Islet of Langerhans (tissue), 1 donor: ENCODE data around the gene SPINT2.
"Not testable (repeated sequence)": the region's sequence is repeated elsewhere in the genome, so short reads cannot be mapped to it uniquely, and the experiment has no call there.

Experiments used
- FAIRE-seq: peaks from one replicate; lab custom pipeline; 2011; peaks lifted over from hg19 to GRCh38; lab: Jason Lieb, UNC

SPINT2 gene

GRCh38 chr19:38321646-38322196 lies 57.3 kb downstream of the SPINT2 start:
- no peak for FAIRE-seq

DNA sequence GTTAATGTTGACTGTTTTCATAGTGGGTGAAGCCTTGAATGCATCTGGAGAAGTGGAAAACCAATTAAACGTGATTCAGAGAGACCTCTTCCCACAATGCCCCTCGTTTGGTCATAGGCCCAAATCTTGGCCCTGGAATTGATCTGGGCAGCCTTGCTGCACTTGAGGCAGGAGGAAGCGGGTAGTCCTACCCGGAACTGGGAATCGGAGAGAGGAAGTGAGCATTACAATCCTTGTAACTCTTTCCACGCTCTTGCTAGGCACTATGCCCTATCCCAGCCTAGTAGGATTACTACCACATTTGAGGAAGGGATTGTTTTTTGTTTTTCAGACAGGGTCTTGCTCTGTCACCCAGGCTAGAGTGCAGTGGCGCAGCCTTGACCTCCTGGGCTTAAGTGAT lies 58.9 kb downstream of the SPINT2 start:
- FAIRE-seq: no peak

DNA sequence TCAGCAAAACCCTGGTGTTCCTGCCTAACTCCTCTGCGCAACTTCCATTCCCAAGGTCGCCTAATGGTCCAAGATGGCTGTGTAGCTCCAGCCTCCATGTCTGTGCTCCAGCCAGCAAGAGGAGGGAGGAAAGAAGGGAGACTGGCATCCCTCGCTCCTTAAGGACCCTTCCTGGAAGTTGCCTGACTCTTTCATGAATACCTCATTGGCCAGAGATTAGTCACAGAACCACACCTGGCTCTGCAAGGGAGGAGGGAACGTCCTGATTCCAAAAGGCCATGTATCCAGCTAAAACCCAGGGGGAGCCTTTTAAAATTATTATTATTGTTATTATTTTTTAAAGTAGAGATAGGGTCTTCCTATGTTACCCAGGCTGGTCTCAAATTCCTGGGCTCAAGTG lies 60.1 kb downstream of the SPINT2 start:
- FAIRE-seq: no peak

- no peak for FAIRE-seq
These were observed 62.2 kb downstream of the SPINT2 start for GRCh38 chr19:38326591-38326990.

GRCh38 chr19:38329651-38330050 lies 65.3 kb downstream of the SPINT2 start:
- no peak for FAIRE-seq

DNA sequence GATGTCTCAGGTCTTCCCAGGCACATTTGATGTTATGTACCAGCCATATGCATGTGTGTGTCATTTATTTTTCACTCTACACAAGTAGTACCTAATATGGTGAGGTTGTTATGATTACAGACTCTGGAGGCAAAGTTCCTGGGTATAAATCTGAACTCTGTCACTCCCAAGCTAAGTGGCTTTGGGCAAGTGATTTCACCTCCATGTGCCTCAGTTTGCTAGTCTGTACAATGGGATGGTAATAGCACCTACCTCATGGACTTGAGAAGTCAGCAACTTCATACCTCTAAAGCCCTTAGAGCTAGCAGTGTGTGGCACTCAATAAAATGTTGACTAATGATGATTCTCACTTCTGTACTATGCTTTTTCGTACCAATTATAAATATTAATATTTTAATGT lies 67.4 kb downstream of the SPINT2 start:
- no peak for FAIRE-seq

- no peak for FAIRE-seq
These were observed 68.9 kb downstream of the SPINT2 start for GRCh38 chr19:38333245-38333644.

DNA sequence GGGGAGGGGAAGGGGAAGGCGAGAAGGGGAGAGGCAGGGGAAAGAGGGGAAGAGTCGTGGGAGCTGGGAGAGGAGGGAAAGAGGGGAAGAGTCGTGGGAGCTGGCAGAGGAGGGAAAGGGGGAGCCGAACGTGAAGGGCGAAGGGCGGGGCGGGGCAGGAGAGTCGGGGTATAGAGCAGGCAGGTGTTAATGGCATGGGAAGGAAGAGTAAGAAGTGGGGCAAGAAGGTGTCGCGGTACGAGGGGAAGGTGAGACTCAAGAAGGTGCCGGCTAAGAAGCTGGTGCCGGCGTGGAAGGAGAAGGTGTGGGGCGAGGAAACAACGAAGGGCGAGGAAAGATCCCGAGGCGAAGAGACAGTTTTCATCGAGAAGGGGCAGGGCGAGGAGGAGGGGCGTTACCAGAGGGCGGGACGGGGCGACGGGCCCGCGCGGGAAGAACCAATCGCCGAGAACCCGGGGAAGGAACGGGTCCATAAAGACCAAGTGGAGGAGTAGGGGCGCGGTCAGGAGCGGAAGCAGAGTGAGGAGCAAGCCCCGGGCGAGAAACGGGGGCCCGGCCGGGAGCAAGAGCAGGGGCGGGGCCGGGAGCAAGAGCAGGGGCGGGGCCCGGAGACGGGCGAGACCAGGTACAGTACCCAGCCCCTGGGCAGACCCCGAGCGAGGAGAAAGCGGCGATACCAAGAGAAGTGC lies 71.7 kb downstream of the SPINT2 start:
- FAIRE-seq: no peak

DNA sequence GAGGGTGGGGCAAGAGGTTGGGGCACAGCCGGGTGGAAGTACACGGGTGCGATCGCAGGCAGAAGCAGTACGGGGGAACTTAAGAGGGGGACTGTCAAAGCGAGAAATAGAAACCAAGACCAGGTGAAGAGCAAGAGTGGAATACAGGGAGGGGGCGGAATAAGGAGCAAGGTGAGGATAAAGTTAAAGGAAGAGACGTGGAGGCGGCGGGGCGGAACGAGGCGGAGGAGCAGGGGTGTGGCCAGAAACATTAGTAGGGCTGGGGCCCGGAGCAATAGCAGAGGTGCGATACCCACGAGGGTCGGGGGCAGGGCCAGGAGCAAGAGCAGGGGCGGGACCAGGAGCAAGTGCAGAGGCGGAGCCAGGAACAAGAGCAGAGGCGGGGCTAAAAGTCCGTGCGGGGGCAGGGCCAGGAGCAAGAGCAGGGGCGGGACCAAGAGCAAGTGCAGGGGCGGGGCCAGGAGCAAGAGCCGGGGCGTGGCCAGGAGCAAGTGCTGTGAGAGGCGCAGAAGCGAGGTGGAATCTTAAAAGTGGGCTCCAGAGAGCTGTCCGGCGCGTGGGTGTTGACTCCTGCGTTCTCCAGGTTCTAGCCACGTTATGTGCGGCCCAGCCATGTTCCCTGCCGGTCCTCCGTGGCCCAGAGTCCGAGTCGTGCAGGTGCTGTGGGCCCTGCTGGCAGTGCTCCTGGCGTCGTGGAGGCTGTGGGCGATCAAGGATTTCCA lies 72.4 kb downstream of the SPINT2 start:
- FAIRE-seq: no peak

- FAIRE-seq: no peak
These were observed 72.9 kb downstream of the SPINT2 start for GRCh38 chr19:38337360-38337653.

DNA sequence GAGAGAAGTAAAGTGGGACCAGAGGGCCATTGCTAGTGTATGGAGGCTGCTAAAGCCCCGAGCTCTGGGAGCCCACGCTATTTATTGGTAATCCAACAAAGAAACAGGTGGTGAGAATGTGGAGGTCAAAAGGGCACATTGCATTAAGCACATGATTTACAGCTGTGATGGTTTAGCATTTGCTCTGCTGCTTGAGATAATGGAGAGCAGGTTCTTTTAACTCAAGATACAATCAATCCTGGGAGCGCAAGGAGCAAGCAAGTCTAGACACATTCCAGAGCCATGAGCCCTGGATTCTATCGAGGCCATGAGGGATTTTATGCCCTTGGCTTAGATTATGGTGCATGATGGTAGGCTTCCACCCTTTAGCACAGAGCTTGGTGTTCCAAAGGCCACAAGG lies 74.6 kb downstream of the SPINT2 start:
- FAIRE-seq: not testable (repeated sequence)

DNA sequence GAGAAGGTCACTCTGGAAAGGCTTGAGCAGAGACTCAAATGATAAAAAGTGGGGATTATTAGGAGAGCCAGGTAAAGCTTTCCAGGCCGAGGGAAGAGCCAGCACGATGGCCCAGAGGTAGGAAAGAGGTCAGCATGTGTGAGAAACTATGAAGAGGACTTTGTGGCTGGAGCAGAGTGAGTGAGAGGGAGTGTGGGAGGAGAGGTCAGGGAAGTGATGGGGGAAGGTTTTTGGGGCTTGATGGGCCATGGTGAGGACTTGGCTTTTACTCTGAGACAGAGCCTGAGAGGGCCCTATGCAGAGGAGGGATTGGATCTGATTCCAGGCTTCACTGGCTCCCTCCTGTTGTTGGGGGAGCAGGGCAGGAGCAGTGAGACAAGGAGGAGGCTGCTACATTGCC lies 76.6 kb downstream of the SPINT2 start:
- no peak for FAIRE-seq
